Osteoblast (primary cell): Measurements from ENCODE around the gene MCM5. TPM values are rescaled to one million over a fixed set of nuclear protein-coding genes. Genes with fewer than 3 reads are reported as not detected.

ENCODE experiments used
- DNase-seq: peaks from one replicate; pipeline ENCODE4 v3.0.0; 2011; ENCODE audit warnings: low spot score, mixed read lengths; ENCODE audit not compliant: insufficient read length; ENCODE audit errors: missing footprints
- H2AFZ ChIP-seq: 2 replicates; pipeline ENCODE4 v1.6.0; 2011; ENCODE audit warnings: mild to moderate bottlenecking, low read length
- H3K27ac ChIP-seq: 2 replicates; pipeline ENCODE4 v1.5.1; 2011; ENCODE audit warnings: mild to moderate bottlenecking, low read depth, low read length, moderate library complexity
- H3K27me3 ChIP-seq: 2 replicates; pipeline ENCODE4 v1.6.0; 2012; ENCODE audit warnings: mild to moderate bottlenecking, control low read depth, inconsistent platforms, low read length, moderate library complexity; ENCODE audit not compliant: insufficient read depth
- H3K36me3 ChIP-seq: 2 replicates; pipeline ENCODE4 v1.5.1; 2011; ENCODE audit warnings: mild to moderate bottlenecking, low read length, control low read depth, moderate library complexity; ENCODE audit not compliant: insufficient read depth
- H3K4me1 ChIP-seq: 2 replicates; pipeline ENCODE4 v1.5.1; 2011; ENCODE audit warnings: mild to moderate bottlenecking, low read length, control low read depth, moderate library complexity; ENCODE audit not compliant: insufficient read depth
- H3K4me2 ChIP-seq: 2 replicates; pipeline ENCODE4 v1.6.0; 2011; ENCODE audit warnings: mild to moderate bottlenecking, low read length; ENCODE audit not compliant: insufficient read depth
- H3K4me3 ChIP-seq: fragments of 200-600 bp; sonication (generic); 3 replicates; pipeline ENCODE4 v1.5.1; 2012; ENCODE audit warnings: mild to moderate bottlenecking, low read length, inconsistent platforms; ENCODE audit not compliant: insufficient read depth
- H3K79me2 ChIP-seq: 2 replicates; pipeline ENCODE4 v1.6.0; 2012; ENCODE audit warnings: mild to moderate bottlenecking, low read length, control low read depth, inconsistent platforms; ENCODE audit not compliant: insufficient read depth
- H3K9me3 ChIP-seq: 2 replicates; pipeline ENCODE4 v1.5.1; 2011; ENCODE audit warnings: low read depth, low read length, control low read depth
- H4K20me1 ChIP-seq: 2 replicates; pipeline ENCODE4 v1.6.0; 2012; ENCODE audit warnings: mild to moderate bottlenecking, low read length, control low read depth; ENCODE audit not compliant: insufficient read depth
- CTCF ChIP-seq: IDR thresholded peaks from 2 replicates; pipeline ENCODE4 v1.5.1; 2011; ENCODE audit warnings: mild to moderate bottlenecking, low read depth, low read length, moderate library complexity; ENCODE audit errors: extremely low read depth
- total RNA-seq: library from RNA; depleted of rRNA; stranded (reverse); fragments of >200 nt; gene quantifications from 2 replicates; pipeline ENCODE4 v1.2.3, GENCODE V29; 2012

Gene MCM5
- total RNA-seq, 1 donor = 12.7 TPM

- Histone ChIP-seq H3K4me1 (peaks cover 57% of the 10 kb centered on the region), H3K4me2 (no peak overlapping the region), H3K27me3 (no peaks in the 10 kb centered on the region), H3K79me2 (peaks cover 33% of the 10 kb centered on the region), H3K9me3 (no peaks in the 10 kb centered on the region), H3K36me3 (peaks cover 12% of the 10 kb centered on the region), H3K27ac (no peak overlapping the region), H2AFZ (no peak overlapping the region), H4K20me1 (peaks cover 4% of the 10 kb centered on the region), H3K4me3 (no peak overlapping the region)
- no peak for TF ChIP-seq CTCF
- no peak for DNase-seq
Observed at GRCh38 chr22:35379146-35379993, 20.6 kb upstream of the MCM5 start.

DNA sequence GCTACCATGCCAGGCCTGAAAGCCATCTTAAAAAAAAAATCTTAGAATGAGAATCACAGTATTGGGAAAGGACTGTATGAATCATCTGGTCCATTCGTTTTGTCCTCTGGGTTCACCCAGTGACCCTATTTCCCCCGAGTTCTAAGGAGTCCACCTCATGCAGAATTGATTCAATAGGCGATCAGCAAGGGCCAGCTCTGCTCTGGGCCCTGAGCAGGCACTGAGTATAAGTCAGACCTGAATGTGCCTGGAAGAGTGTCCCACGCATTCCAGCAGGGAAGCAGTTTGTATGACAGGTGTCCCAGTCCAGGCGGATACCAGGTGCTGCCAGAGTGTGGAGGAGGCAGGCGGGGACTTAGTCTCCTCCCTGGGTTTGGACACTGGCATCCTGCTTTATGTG, 19.9 kb upstream of the MCM5 start:
- Histone ChIP-seq H3K9me3 (no peaks in the 10 kb centered on the region), H3K4me2 (peak overlapping the region; percentile 95), H4K20me1 (peaks cover 4% of the 10 kb centered on the region), H3K4me1 (peaks cover 52% of the 10 kb centered on the region), H3K27me3 (no peaks in the 10 kb centered on the region), H3K36me3 (peaks cover 19% of the 10 kb centered on the region), H3K79me2 (peaks cover 39% of the 10 kb centered on the region), H3K4me3 (no peak overlapping the region), H2AFZ (no peak overlapping the region), H3K27ac (peak overlapping the region; percentile 86)
- DNase-seq = peak; percentile 65
- TF ChIP-seq CTCF = no peak

GRCh38 chr22:35380537-35381423, 19.2 kb upstream of the MCM5 start, which contains the start of gene HMOX1:
HMOX1 (plus strand) TSS chr22:35381096; CDS start chr22:35381174, 78 bp downstream.
- no peaks in the 10 kb centered on the region for H3K27me3 ChIP-seq
- H3K9me3 ChIP-seq = no peaks in the 10 kb centered on the region
- peak within 1 kb of the TSS; percentile 95 for H3K4me2 ChIP-seq
- H3K79me2 ChIP-seq = peaks cover 41% of the 10 kb centered on the region
- H3K4me3 ChIP-seq = peak within 1 kb of the TSS; percentile 87
- no peak for TF ChIP-seq CTCF
- H3K27ac ChIP-seq = peak within 1 kb of the TSS; percentile 86
- H2AFZ ChIP-seq = peak within 1 kb of the TSS; percentile 88
- H3K4me1 ChIP-seq = peaks cover 45% of the 10 kb centered on the region
- peak; percentile 97 for DNase-seq
- peaks cover 4% of the 10 kb centered on the region for H4K20me1 ChIP-seq
- H3K36me3 ChIP-seq = peaks cover 22% of the 10 kb centered on the region
